Bronchial epithelial cell (primary cell): ENCODE data around the gene LMAN2. TPM values are rescaled to one million over a fixed set of nuclear protein-coding genes. Genes with fewer than 3 reads are reported as not detected.

Source experiments
- DNase-seq: peaks from one replicate; pipeline ENCODE4 v3.0.0-alpha.2; 2010; ENCODE audit warnings: low read depth
- FAIRE-seq: peaks from 2 replicates; lab custom pipeline; 2011; peaks lifted over from hg19 to GRCh38; lab: Jason Lieb, UNC
- H3K27me3 ChIP-seq: 2 replicates; pipeline ENCODE4 v1.5.1; 2011; ENCODE audit warnings: low read length; ENCODE audit not compliant: control insufficient read depth, insufficient read depth
- H3K36me3 ChIP-seq: 2 replicates; pipeline ENCODE4 v1.5.1; 2011; ENCODE audit warnings: low read length; ENCODE audit not compliant: control insufficient read depth, insufficient read depth
- H3K4me3 ChIP-seq: 2 replicates; pipeline ENCODE4 v1.5.1; 2011; ENCODE audit warnings: mild to moderate bottlenecking, low read depth, low read length, control low read depth
- total RNA-seq: library from RNA; depleted of rRNA; stranded (reverse); fragments of >200 nt; gene quantifications from 2 replicates; pipeline ENCODE4 v1.2.1, GENCODE V29; 2014
- TF ChIP-seq, protein P1 (sequence below): IDR thresholded peaks from 2 replicates; pipeline ENCODE4 v1.5.1; 2011; ENCODE audit warnings: mild to moderate bottlenecking, moderate library complexity, low read length, control low read depth, inconsistent platforms; ENCODE audit not compliant: insufficient read depth, severe bottlenecking

Gene LMAN2
- total RNA-seq, 1 donor from 2014 or later, result 362 TPM

DNA sequence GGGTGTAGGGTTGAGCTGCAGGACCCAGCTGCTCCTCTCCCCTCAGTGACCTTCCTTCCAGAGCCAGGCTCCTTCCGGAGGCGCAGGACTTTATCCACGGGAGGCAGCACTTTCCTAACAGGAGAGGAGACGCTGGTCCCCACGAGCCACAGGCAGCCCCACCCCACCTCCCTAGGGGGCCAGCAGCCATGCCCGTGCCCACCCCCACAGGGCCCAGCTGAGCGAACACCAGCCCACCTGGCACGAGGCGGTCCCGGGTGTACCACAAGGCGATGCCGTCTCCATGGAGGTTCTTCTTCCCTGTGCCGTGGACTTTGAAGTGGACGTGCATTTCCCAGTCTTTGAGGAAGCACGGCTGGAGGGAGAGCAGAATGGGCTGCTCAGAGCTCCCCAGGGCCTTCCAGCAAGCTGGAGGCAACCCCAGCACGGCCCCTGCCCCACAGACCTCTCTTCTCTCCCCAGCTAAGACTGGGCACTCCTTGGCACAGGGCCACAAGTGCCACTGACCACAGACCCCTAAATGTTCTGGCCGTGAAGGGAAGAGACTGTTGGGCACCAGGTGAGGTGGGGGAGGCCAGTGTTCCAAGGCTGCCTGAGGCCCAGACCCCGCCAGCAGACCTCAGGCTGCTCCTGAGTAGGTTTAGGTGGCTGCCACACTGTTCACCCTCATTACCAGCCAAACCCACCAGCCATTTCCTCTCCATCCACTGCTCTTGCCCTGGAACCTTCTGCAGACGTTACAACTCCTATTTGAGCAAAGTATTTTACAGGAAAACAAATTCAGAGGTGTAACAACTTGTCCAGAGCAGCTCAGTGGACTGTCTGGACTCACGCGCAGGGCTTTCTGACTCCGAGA is 13.0 kb downstream of the LMAN2 start:
- Histone ChIP-seq H3K27me3 (no peaks in the 10 kb centered on the region), H3K36me3 (peaks cover 37% of the 10 kb centered on the region)
- FAIRE-seq, result no peak

DNA sequence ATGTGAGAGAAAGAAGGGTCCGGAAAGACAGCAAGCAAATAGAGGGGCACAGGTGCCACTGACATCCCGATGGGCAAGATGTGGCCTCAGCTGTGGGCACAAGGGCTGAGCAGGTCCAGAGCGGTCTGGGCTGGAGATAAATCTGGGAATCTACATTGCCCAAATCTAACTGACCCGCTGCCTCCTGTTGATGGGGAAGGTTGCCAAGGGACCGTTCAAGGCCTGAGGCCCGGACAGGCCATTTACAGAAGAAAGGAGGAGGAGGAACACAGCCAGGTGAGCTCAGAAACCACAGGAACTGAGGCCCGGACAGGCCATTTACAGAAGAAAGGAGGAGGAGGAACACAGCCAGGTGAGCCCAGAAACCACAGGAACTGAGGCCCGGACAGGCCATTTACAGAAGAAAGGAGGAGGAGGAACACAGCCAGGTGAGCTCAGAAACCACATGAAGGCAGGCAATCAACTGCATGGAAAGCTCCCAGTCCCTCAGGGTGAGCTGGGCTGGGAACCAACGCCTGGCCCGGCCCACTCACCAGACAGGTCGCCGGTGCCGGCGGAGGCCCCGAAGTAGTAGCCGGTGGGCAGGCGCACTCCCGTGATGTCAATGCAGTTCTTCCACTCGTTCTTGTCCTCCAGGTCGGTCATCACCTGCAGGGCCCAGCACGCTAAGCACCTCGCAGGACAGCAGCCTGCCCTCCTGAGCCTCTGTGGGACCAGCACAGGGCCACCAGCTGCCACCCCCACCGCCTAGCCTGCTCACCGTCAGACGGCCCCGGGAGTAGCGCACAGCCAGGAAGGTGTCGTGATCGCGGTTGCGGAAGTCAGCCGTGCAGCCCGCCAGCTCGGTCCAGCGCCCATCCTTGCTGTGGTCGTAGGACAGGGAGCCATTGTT is 14.6 kb downstream of the LMAN2 start:
- DNase-seq, result no peak
- Histone ChIP-seq H3K36me3 (peaks cover 42% of the 10 kb centered on the region), H3K4me3 (no peak overlapping the region), H3K27me3 (no peaks in the 10 kb centered on the region)
- TF ChIP-seq, protein P1, sequence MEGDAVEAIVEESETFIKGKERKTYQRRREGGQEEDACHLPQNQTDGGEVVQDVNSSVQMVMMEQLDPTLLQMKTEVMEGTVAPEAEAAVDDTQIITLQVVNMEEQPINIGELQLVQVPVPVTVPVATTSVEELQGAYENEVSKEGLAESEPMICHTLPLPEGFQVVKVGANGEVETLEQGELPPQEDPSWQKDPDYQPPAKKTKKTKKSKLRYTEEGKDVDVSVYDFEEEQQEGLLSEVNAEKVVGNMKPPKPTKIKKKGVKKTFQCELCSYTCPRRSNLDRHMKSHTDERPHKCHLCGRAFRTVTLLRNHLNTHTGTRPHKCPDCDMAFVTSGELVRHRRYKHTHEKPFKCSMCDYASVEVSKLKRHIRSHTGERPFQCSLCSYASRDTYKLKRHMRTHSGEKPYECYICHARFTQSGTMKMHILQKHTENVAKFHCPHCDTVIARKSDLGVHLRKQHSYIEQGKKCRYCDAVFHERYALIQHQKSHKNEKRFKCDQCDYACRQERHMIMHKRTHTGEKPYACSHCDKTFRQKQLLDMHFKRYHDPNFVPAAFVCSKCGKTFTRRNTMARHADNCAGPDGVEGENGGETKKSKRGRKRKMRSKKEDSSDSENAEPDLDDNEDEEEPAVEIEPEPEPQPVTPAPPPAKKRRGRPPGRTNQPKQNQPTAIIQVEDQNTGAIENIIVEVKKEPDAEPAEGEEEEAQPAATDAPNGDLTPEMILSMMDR, result no peak
- no peak for FAIRE-seq

More for the DNA sequence above, 13.0 kb downstream of the LMAN2 start:
- no peak for DNase-seq
- H3K4me3 ChIP-seq, result no peak overlapping the region
- TF ChIP-seq, protein P1, result no peak

DNA sequence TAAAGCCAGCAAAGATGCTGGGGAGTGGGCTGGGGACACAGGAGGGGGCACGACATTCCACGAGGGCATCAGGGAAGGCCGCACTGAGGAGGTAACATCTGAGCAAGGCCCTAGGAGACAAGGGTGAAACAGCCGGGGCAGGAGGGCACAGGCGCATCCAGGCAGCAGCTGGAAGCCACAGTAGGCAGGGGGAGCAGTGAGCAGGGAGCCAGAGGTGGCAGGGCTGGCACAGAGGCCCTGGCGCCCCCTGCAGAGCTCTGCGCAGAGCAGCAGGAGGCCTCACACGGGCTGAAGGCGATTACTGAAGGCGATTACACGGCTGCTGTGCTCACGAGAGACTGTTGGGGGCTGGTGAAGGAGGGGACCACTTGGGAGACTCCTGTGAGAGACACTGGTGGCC is 15.4 kb downstream of the LMAN2 start:
- no peaks in the 10 kb centered on the region for H3K27me3 ChIP-seq
- FAIRE-seq, result no peak
- peaks cover 46% of the 10 kb centered on the region for H3K36me3 ChIP-seq
- TF ChIP-seq, protein P1, result peak; percentile 63
- H3K4me3 ChIP-seq, result no peak overlapping the region
- no peak for DNase-seq

DNA sequence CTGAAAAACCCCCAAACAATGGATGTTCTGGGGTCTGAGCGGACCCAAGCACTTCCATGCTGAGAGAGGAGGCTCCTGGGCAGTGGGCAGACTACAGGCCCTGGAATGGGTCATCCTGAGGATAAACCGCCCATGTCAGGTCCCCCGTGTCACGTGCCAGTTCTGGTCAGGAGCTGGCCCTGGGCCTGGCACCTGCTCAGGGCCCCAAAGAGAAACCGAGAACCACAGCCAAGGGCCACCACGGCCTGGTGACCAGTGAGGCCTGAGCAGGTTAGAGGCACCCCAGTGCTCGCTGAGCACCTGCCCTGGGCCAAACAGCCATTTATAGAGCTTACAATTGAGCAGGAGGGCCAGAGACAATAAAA is 15.8 kb downstream of the LMAN2 start:
- DNase-seq (no peak), FAIRE-seq (no peak)
- Histone ChIP-seq H3K27me3 (no peaks in the 10 kb centered on the region), H3K36me3 (peaks cover 49% of the 10 kb centered on the region), H3K4me3 (no peak overlapping the region)
- TF ChIP-seq, protein P1, result no peak

DNA sequence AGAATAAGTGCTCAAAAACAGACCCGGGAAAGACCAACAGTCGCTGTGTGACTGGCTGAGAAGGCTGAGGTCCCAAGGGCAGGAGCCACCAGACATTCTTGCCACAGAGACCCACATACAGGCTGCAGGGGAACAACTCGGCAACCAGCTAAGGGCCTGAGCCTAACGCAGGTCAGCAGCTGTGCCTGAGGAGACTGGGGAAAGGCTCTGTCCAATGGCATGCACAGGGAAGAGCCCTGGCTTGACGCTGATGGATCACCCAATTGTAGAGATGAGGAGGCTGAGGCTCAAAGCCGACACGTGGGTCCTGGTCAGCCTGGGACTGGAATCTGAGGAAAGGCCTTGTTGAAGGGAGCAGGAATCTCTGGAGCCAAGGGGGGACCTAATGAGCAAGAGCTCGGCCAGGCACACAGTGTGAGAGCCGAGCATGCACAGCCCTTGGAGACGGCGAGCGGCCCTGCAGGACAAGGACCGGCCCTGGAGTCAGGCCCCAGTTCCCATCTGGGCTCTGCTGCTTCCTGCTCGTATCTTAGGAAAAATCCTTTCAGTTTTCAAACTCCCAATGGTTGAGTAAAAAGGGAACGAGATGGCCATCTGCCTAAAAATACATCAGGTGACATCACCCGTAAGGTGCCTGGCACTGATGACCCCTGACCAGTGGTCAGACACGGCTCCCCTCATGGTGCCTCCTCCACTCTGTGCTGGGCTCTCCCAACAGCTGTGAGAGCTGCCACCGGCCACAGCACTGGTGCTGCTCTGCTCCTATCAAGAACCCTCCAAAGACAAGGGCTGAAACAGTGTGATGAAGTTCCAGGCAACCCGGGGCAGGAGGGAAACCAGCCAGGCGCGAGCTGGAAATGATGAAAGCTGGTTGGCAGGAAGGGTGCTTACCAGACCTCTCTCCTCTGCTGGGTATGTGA is 16.4 kb downstream of the LMAN2 start:
- DNase-seq (no peak), FAIRE-seq (no peak)
- no peaks in the 10 kb centered on the region for H3K27me3 ChIP-seq
- no peak overlapping the region for H3K4me3 ChIP-seq
- TF ChIP-seq, protein P1, result no peak
- H3K36me3 ChIP-seq, result peaks cover 51% of the 10 kb centered on the region
